PC-9 (cell line): ENCODE measurements around the gene YES1. TPM values are rescaled to one million over a fixed set of nuclear protein-coding genes. Genes with fewer than 3 reads are reported as not detected.
"Not testable (repeated sequence)": the region's sequence is repeated elsewhere in the genome, so short reads cannot be mapped to it uniquely, and the experiment has no call there.

Experiments
- BruUV-seq: library from RNA; stranded (reverse); fragments of 400-500 nt; replicated peaks from 2 replicates; lab custom pipeline; 2021; lab: Mats Ljungman, UMichigan
- CTCF ChIA-PET: fragments of 300-600 bp; sonication (Branson Sonifier 250); formaldehyde crosslinking; loops from one replicate; lab custom pipeline; 2022; ENCODE audit warnings: antibody characterized with exemption; lab: Charles Lee
- POLR2A ChIA-PET: fragments of 300-600 bp; sonication (Branson Sonifier 250); formaldehyde crosslinking; loops from one replicate; lab custom pipeline; 2022; ENCODE audit warnings: antibody characterized with exemption; ENCODE audit not compliant: unreplicated experiment; lab: Charles Lee
- DNase-seq, 2 experiments: peaks; one replicate each; pipeline versions ENCODE4 v3.0.0 to v3.0.0-alpha.2; 2015 to 2022; ENCODE audit warnings: mixed read lengths in 1 of 2
- H2AFZ ChIP-seq: fragments of 200-600 bp; sonication (generic); 2 replicates; pipeline ENCODE4 v1.8.1; 2017; ENCODE audit warnings: antibody characterized with exemption
- H3F3A ChIP-seq: fragments of 200-600 bp; sonication (generic); 2 replicates; pipeline ENCODE4 v1.8.1; 2017; ENCODE audit warnings: antibody characterized with exemption, mild to moderate bottlenecking, low read depth; ENCODE audit not compliant: insufficient read depth
- H3K27ac ChIP-seq: fragments of 200-600 bp; sonication (generic); 2 replicates; pipeline ENCODE4 v1.6.1; 2016; ENCODE audit warnings: mixed run types
- H3K27me3 ChIP-seq: fragments of 200-600 bp; sonication (generic); 2 replicates; pipeline ENCODE4 v1.6.1; 2016; ENCODE audit warnings: low read depth, mixed run types; ENCODE audit not compliant: insufficient read depth
- H3K36me3 ChIP-seq: fragments of 200-600 bp; sonication (generic); 2 replicates; pipeline ENCODE4 v1.6.1; 2016; ENCODE audit warnings: low read depth, mixed run types
- H3K4me1 ChIP-seq: fragments of 200-600 bp; sonication (generic); replicated peaks from 2 replicates; pipeline ENCODE4 v1.6.1; 2016; ENCODE audit warnings: mixed run types; ENCODE audit not compliant: insufficient read depth
- H3K4me2 ChIP-seq: fragments of 200-600 bp; sonication (generic); 2 replicates; pipeline ENCODE4 v1.6.1; 2017; ENCODE audit warnings: mixed run types
- H3K4me3 ChIP-seq: fragments of 200-600 bp; sonication (generic); 2 replicates; pipeline ENCODE4 v1.6.1; 2016; ENCODE audit warnings: mixed run types
- H3K79me2 ChIP-seq: fragments of 200-600 bp; sonication (generic); 2 replicates; pipeline ENCODE4 v1.6.1; 2017; ENCODE audit warnings: low read depth, mixed run types
- H3K9me2 ChIP-seq: fragments of 200-600 bp; sonication (generic); 2 replicates; pipeline ENCODE4 v1.8.1; 2017; ENCODE audit warnings: mild to moderate bottlenecking; ENCODE audit not compliant: insufficient read depth
- H3K9me3 ChIP-seq: fragments of 200-600 bp; sonication (generic); 2 replicates; pipeline ENCODE4 v1.8.1; 2016; ENCODE audit warnings: low read depth; ENCODE audit not compliant: insufficient read depth
- H4K20me1 ChIP-seq: fragments of 200-600 bp; sonication (generic); 2 replicates; pipeline ENCODE4 v1.8.1; 2017; ENCODE audit not compliant: insufficient read depth
- CTCF ChIP-seq: fragments of 200-600 bp; sonication (generic); conservative IDR thresholded peaks from 2 replicates; pipeline ENCODE4 v1.6.1; 2017; ENCODE audit warnings: mixed run types, antibody characterized with exemption, mild to moderate bottlenecking, moderate library complexity
- EZH2 ChIP-seq: fragments of 200-600 bp; sonication (generic); IDR thresholded peaks from 2 replicates; pipeline ENCODE4 v1.8.0; 2017; ENCODE audit warnings: antibody characterized with exemption, low read depth
- intact Hi-C: fragments of 100-400 bp; cut with micrococcal nuclease; formaldehyde crosslinking; loops from one replicate; pipeline ENCODE4 v1.10.0; 2022; ENCODE audit not compliant: unreplicated experiment
- total RNA-seq: library from RNA; stranded (reverse); gene quantifications from 2 replicates; pipeline ENCODE4 v1.2.3, GENCODE V29; 2021

The YES1 gene
- total RNA-seq, 1 experiment from 2014 or later: 111 TPM

- Histone ChIP-seq H4K20me1 (no peaks in the 10 kb centered on the region; the same call in none of the 2 replicates), H3F3A (no peaks in the 10 kb centered on the region), H3K9me2 (no peaks in the 10 kb centered on the region), H3K27ac (no peak overlapping the region), H3K4me2 (no peak overlapping the region), H3K79me2 (peaks cover 38% of the 10 kb centered on the region), H3K27me3 (no peaks in the 10 kb centered on the region), H3K4me3 (no peak overlapping the region), H3K9me3 (no peaks in the 10 kb centered on the region), H3K4me1 (no peaks in the 10 kb centered on the region), H2AFZ (no peak overlapping the region), H3K36me3 (0 out of 2 replicates have a peak, but pooled peaks cover 9% of the 10 kb centered on the region)
- POLR2A ChIA-PET: no interaction called here
- no peak for DNase-seq
- TF ChIP-seq CTCF (no peak), EZH2 (no peak)
- intact Hi-C loops: no loop called here
- no TSS peak for BruUV-seq
- CTCF ChIA-PET: no interaction called here
Observed at GRCh38 chr18:778194-778927, 33.7 kb downstream of the YES1 start.

GRCh38 chr18:777021-777420 lies 35.0 kb downstream of the YES1 start:
- Histone ChIP-seq H3K9me2 (no peaks in the 10 kb centered on the region), H2AFZ (no peak overlapping the region), H3K27ac (no peak overlapping the region), H3K9me3 (no peaks in the 10 kb centered on the region), H3K27me3 (no peaks in the 10 kb centered on the region), H3K4me3 (no peak overlapping the region), H3K4me1 (no peaks in the 10 kb centered on the region), H3K79me2 (peaks cover 36% of the 10 kb centered on the region), H3K4me2 (no peak overlapping the region), H3F3A (no peaks in the 10 kb centered on the region), H4K20me1 (no peaks in the 10 kb centered on the region; the same call in none of the 2 replicates), H3K36me3 (0 out of 2 replicates have a peak, but pooled peaks cover 9% of the 10 kb centered on the region)
- intact Hi-C loops: no loop called here
- DNase-seq: no peak
- TF ChIP-seq EZH2 (no peak), CTCF (no peak)
- BruUV-seq: no TSS peak
- ChIA-PET POLR2A (interaction anchor here (0.6 kb wide), 1 partner anchor 43 kb away, joined by 7 read pairs; no protein-coding TSS in a partner anchor), CTCF (no interaction called here)

GRCh38 chr18:776044-776443 lies 36.0 kb downstream of the YES1 start:
- H3K36me3 ChIP-seq, H3K4me3 ChIP-seq, H3K27me3 ChIP-seq, CTCF ChIA-PET, H3K9me2 ChIP-seq, H3K4me2 ChIP-seq, intact Hi-C loops, POLR2A ChIA-PET, H3K4me1 ChIP-seq, DNase-seq, H3K27ac ChIP-seq, H4K20me1 ChIP-seq, H3F3A ChIP-seq, H3K9me3 ChIP-seq, BruUV-seq, H2AFZ ChIP-seq: not testable (repeated sequence)
- peaks cover 37% of the 10 kb centered on the region for H3K79me2 ChIP-seq
